Astrocyte of the hippocampus (primary cell): ENCODE measurements around the gene ZCCHC24.

Experiments used
- DNase-seq: peaks from one replicate; pipeline ENCODE4 v3.0.0; 2011; ENCODE audit warnings: low read depth, low spot score

The ZCCHC24 gene

DNA sequence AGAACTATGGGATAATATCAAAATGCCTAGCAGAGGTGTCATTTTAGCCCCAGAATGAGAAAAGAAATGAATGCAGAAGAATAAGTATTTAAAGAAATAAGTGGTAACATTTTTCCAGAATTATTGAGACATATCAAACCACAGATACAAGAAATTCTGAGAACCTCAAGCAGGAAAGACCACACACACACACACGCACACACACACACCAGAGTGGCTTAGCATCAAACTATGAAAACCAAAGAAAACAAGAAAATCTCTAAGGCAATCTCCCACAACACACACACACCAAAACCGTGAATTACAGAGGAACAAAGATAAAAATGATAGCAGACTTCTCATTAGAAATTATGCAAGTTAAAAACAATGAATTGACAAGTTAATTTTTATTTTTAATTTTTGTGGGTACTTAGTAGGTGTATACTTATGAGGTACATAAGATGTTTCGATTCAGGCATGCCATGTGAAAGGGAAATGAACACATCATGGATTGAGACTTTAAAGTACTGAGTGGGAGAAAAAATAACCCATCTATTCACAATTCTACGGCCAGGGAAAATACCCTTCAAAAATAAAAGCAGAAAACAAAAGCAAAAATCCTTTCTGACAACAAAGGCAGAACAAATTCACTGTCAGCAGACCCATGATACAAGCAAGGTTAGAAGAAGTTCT lies 83.6 kb downstream of the ZCCHC24 start:
- no peak for DNase-seq

DNA sequence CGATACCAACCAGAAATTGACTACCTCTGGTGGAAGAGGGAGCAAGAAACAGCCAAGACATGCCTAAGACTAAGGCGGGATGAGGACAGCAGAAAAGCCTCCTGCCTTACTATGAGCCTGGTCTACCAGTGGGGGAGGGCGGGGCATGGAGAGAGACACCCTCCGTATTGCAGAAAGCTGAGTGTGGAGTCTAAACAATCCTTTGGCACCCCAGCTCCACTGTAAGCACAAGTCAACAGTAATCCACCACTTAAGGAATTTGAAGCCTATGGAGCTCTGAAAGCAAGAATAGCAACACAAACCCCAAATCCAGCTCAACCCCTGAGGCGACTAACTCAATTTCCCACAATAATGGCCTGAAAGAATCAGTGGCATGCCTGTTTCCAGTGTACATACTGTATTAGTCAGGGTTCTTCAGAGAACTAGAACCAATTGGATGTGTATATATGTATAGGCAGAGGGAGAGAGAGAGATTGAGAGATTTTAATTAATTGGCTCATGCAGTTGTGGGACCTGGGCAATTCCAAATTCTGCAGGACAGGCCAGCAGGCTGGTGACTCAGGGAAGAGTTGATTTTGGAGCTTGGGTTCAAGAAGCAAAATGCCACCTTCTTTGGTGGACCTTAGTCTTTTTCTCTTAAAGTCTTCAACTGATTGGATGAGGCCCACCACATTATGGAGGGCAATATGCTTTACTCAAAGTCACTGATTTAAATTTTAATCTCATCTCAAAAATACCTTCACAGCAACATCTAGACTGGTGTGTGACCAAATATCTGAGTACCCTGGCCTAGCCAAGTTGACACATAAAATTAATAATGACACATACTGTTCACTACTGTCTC lies 84.7 kb downstream of the ZCCHC24 start:
- DNase-seq: no peak

GRCh38 chr10:79359816-79360498 lies 85.5 kb downstream of the ZCCHC24 start:
- DNase-seq: no peak

GRCh38 chr10:79358811-79359210 lies 86.6 kb downstream of the ZCCHC24 start:
- no peak for DNase-seq

DNA sequence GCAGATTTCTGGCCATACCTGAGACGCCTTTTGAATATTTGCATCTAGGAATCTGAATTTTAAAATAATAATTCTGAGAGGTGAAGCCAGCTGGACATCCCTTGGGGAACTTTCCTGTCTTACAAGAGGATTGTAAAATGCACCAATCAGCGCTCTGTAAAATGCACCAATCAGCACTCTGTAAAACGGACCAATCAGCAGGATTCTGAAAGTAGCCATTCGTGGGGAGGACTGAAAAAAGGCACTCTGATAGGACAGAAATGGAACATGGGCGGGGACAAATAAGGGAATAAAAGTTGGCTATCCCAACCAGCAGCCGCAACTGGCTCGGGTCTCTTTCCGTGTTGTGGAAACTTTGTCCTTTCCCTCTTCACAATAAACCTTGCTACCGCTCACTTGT lies 88.2 kb downstream of the ZCCHC24 start:
- no peak for DNase-seq

- no peak for DNase-seq
Measured at GRCh38 chr10:79356104-79356503, 89.3 kb downstream of the ZCCHC24 start.

- no peak for DNase-seq
Measured at GRCh38 chr10:79355420-79356017, 89.9 kb downstream of the ZCCHC24 start.

DNA sequence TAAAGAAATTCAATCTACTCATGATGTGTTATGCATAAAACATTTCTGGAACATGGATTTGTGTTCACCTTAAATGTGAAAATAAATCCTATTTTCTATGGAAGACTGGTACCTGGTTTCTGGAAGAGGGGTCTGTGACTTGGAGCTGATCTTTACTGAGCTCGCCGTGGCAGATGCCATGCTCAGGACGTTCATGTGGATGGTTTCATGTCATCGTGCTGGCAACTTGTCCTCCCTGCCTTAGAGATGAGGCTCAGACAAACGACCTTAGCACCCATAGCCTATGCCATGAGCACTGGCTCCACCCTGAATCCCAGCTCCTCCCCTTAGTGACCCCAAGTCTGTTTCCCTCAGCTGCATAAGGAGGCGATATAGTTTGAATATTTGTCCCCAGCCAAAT lies 90.8 kb downstream of the ZCCHC24 start:
- DNase-seq: no peak

- no peak for DNase-seq
Measured at GRCh38 chr10:79354141-79354540, 91.3 kb downstream of the ZCCHC24 start.

DNA sequence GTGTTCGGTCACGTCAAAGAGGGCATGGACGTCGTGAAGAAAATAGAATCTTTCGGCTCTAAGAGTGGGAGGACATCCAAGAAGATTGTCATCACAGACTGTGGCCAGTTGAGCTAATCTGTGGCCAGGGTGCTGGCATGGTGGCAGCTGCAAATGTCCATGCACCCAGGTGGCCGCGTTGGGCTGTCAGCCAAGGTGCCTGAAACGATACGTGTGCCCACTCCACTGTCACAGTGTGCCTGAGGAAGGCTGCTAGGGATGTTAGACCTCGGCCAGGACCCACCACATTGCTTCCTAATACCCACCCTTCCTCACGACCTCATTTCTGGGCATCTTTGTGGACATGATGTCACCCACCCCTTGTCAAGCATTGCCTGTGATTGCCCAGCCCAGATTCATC lies 91.7 kb downstream of the ZCCHC24 start:
- no peak for DNase-seq

GRCh38 chr10:79353000-79353406 lies 92.4 kb downstream of the ZCCHC24 start:
- DNase-seq: no peak

DNA sequence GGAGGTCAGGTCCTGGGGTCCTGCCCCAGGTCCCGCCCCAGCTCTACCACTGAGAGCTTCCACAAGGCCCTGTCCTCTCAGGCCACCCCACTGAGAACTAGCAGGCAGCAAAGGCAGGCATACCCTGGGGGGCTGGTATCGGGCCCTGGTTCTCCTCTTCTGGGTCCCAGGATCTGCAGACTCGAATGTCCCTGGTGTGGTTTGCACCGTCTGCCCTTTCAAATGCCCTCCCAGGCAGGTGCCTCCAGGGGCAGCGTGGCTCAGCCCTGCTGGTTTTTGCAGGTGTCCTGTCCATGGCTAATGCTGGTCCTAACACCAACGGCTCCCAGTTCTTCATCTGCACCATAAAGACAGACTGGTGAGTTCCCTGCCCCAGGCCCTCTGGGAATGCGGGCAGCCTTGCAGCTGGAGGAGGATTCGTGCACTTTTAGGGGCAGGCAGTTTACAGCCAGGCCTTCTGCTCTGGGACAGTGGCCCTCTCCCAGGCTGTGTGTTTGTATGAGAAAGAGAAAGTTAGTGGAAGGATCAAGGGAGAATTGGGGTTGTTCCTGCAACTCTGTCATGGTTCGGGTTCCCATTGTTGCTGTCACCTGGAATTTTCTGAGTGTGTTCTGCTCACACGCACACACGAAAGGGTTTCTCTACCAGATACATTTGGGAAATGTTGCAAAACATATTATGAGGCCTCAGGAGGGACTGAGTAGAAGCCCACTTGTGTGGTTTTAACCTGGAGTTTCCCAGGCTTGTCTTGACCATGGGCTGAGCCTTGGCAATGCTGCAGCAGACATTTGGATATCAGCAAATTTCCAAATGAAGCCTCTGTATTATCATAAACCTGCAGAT lies 93.2 kb downstream of the ZCCHC24 start:
- DNase-seq: no peak

DNA sequence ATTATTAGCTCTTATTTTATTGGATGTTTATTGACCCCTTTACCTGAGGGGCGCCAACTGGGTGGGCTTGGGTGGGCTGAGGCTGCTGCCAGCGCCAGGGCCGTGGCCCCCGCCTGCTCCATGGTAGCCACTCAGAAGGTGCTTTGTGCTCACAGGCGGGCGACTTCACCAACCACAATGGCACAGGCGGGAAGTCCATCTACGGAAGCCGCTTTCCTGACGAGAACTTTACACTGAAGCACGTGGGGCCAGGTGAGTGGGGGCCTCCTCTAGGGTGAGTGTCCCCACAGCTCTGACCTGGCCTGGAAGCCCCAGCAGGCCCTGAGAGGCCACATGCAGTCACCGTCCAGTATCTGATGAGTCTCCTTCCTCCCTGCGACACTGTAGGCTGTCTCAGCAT lies 94.1 kb downstream of the ZCCHC24 start:
- no peak for DNase-seq

- DNase-seq: no peak
Measured at GRCh38 chr10:79350407-79351154, 94.8 kb downstream of the ZCCHC24 start.

DNA sequence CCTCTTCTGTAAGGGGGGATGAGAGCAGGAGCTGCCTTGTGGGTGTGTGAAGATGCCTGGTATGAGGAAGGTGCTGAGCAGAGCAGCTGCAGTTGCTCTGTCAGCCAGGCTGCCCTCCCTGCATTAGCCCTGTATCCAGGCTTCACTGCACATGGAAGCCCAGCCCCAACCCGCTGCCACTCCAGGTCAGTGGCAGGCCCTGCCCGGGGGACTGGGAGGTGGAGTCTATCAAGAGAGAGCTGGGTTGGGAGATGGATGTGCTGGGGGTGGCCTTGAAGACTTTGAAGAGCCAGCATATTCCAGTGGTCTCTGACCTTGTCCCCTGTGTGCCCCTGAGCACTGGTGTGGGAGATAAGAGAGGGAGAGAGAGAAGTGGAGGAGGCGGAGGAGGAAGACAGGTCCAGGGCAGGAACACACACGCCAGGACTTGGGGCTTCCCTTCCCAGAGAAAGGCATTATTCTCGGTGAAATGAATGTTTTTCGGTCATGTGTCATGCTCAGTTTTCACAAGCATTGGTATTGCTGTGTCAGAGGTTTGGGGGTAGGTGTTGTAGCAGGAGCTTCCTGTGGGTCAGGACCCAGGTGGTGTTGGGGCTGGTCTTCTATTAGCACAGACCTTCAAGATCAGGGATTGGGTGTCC lies 95.5 kb downstream of the ZCCHC24 start:
- no peak for DNase-seq

DNA sequence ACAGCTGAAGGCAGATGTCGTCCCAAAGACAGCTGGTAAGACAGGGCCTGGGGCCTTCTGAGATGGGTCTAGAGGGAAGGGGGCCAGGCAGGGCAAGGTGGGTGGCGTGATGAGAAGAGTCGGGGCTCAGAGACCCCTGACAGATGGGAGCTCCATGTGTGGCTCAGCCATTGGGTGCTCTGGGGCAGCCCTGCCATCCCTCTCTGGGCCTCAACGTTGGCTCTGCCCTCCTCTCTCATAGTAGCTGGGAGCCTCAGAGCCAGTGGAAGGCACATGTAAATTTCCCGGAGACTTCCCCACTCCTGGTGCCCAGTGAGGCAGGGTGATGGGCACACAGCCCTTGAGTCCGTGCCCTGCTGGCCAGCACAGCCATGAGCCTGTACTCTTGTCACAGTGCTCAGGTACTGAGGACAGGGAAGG lies 96.3 kb downstream of the ZCCHC24 start:
- no peak for DNase-seq

GRCh38 chr10:79348640-79348988 lies 96.8 kb downstream of the ZCCHC24 start:
- no peak for DNase-seq

- DNase-seq: peak; percentile 76
Measured at GRCh38 chr10:79347894-79348639, 97.4 kb downstream of the ZCCHC24 start.

DNA sequence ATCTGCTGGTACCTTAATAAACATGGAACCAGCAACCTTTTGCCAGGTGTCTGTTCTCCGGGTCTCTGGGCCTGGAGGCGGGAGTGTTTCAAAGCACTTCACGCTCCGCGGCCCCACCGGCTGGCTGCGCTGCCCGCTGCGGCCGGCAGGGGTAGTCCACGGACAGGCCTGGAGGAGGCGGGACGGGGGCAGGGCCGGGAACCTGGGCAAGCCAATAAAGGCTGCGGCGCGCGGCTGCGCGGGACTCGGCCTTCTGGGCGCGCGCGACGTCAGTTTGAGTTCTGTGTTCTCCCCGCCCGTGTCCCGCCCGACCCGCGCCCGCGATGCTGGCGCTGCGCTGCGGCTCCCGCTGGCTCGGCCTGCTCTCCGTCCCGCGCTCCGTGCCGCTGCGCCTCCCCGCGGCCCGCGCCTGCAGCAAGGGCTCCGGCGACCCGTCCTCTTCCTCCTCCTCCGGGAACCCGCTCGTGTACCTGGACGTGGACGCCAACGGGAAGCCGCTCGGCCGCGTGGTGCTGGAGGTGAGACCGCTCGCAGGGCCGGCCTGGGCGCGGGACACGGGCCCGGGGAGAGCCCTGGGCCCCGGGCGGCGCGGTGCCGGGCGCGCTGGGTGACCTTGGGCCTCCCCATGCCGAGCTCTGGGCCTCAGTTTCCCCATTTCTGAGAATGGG lies 98.1 kb downstream of the ZCCHC24 start, which contains the start of gene PPIF:
PPIF (plus strand) TSS at position 244 of the 668 bp plus-strand sequence; CDS start at position 324, 80 bp downstream.
- DNase-seq: peak; percentile 98
